SJSA1 (cell line): ENCODE data around the gene ME2. TPM values are rescaled to one million over a fixed set of nuclear protein-coding genes. Genes with fewer than 3 reads are reported as not detected.
"Not testable (repeated sequence)": the region's sequence is repeated elsewhere in the genome, so short reads cannot be mapped to it uniquely, and the experiment has no call there.

Experiments used
- DNase-seq, 2 experiments: peaks; one replicate each; pipeline ENCODE4 v3.0.0-alpha.2; 2015 to 2020; ENCODE audit warnings: low spot score in 2 of 2, low read depth in 1 of 2
- H3K27ac ChIP-seq: fragments of 250-450 bp; sonication (Bioruptor Pico); 2 replicates; pipeline ENCODE4 v1.5.1; 2020; ENCODE audit warnings: mild to moderate bottlenecking, moderate library complexity
- H3K27me3 ChIP-seq: fragments of 250-450 bp; sonication (Bioruptor Pico); replicated peaks from 2 replicates; pipeline ENCODE4 v1.5.1; 2020; ENCODE audit warnings: mild to moderate bottlenecking, moderate library complexity
- H3K36me3 ChIP-seq: fragments of 250-450 bp; sonication (Bioruptor Pico); 2 replicates; pipeline ENCODE4 v1.5.1; 2020; ENCODE audit warnings: mild to moderate bottlenecking
- H3K4me1 ChIP-seq: fragments of 250-450 bp; sonication (Bioruptor Pico); replicated peaks from 2 replicates; pipeline ENCODE4 v1.6.1; 2021; ENCODE audit warnings: mild to moderate bottlenecking
- H3K4me3 ChIP-seq: fragments of 250-450 bp; sonication (Bioruptor Pico); 2 replicates; pipeline ENCODE4 v1.5.1; 2020; ENCODE audit warnings: mild to moderate bottlenecking
- H3K9me3 ChIP-seq: fragments of 250-450 bp; sonication (Bioruptor Pico); replicated peaks from 2 replicates; pipeline ENCODE4 v1.5.1; 2020; ENCODE audit warnings: mild to moderate bottlenecking
- total RNA-seq: library from RNA; depleted of rRNA; stranded (reverse); fragments of >200 nt; shearing (Covaris generic); gene quantifications from 2 replicates; pipeline ENCODE4 v1.2.3, GENCODE V29; 2014; rRNA removed

The ME2 gene
- total RNA-seq, 1 experiment from 2014 or later: 49.2 TPM

DNA sequence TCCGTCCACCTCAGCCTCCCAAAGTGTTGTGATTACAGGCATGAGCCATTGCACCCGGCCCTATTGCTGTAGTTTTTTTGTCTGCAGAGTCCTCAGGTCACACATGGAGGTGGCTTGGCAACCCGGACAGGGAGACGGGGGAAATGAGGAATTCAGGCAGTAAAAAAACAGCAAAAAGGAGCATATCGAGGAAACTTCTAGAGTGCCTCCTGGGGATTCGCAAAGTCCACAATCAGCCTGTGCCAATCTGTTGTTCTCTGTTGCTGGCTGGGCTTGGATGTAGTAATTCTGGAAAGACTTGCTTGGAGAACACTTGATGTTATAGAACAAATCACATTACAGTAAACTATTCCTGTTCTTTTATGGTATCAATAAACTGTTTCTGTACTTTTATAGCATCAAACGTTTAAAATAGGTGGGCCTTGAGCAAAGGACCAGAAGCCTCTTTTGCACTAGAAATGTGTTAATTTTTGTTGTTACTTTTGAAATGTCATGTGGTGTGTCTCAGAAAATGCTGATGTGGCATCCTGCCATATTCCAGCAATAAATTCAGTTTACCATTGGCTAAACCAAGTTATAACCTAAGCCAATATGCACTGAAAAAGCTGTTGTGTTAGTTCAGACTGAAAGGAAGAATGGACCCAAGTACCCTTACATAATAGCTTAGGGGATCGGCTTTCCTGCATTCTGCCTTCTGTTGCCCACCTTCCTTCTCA lies 103.3 kb downstream of the ME2 start:
- H3K27me3 ChIP-seq: no peaks in the 10 kb centered on the region
- H3K36me3 ChIP-seq: peaks cover 25% of the 10 kb centered on the region
- H3K27ac ChIP-seq: no peak overlapping the region
- H3K4me3 ChIP-seq: no peak overlapping the region
- DNase-seq: no peak
- no peaks in the 10 kb centered on the region for H3K9me3 ChIP-seq
- peaks cover 7% of the 10 kb centered on the region for H3K4me1 ChIP-seq

DNA sequence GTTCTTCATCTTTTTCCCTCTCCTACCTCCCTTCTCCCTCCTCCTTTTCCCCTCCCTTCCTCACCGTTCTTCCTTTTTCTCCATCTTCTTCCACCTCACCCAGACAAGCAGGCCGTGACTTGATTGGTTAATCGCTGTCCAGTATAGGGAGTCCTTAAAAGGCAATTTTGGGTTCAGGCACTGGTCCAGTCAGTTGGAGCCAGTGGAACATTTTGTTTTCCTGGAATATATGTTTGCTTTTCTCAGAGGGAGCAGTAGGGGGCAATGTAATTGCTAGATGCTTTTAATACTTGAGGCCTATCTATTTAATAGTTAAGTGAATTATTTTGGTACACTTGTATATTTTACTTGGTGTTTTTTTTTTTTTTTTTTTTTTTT lies 103.9 kb downstream of the ME2 start:
- Histone ChIP-seq H3K4me3 (no peak overlapping the region), H3K27me3 (no peaks in the 10 kb centered on the region), H3K27ac (no peak overlapping the region), H3K36me3 (peaks cover 19% of the 10 kb centered on the region), H3K9me3 (no peaks in the 10 kb centered on the region), H3K4me1 (peaks cover 7% of the 10 kb centered on the region)
- DNase-seq: no peak

DNA sequence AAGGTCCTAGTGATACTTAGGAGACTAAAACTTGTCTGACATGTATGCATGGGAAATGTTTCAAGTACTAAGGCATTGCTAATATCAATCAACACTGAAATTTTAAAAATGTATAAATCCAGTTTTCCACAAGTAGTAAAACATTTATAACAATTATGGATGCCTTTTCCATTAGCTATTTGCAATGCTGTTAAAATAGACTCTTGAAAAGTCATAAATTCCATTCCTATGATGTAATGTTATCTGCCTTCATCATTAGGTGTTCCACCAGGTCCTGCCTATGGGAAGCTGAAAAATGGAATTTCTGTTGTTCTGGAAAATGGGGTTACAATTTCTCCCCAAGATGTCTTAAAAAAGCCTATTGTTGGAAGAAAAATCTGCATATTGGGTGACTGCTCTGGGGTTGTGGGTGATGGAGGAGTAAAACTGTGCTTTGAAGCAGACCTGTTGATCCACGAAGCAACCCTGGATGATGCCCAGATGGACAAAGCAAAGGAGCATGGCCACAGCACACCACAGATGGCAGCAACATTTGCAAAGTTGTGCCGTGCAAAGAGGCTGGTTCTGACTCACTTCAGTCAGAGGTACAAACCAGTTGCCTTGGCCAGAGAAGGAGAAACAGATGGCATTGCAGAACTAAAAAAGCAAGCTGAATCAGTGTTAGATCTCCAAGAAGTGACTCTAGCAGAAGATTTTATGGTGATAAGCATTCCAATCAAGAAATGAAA lies 107.6 kb downstream of the ME2 start:
- H3K27ac ChIP-seq: no peak overlapping the region
- H3K27me3 ChIP-seq: no peaks in the 10 kb centered on the region
- no peaks in the 10 kb centered on the region for H3K9me3 ChIP-seq
- H3K4me3 ChIP-seq: no peak overlapping the region
- no peak for DNase-seq
- H3K36me3 ChIP-seq: peaks cover 3% of the 10 kb centered on the region
- H3K4me1 ChIP-seq: peaks cover 7% of the 10 kb centered on the region

DNA sequence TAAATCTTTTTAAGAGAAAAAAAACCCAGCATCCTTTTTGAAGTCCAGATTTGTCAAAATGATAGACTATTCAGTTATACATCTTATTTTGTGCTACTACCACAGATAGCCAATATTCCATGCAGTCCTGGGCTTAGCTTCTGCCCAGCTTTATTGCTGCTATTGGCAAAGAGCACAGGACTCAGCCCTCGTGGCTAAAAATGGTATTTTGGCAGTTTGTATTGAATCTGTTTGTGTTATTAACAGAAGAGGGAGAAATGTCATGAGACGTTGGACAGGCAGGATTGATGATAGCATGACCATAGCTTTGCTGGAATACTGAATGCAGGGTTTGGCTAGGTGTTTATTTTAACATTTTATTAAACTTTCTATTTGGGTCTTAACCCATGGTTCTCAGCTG lies 108.3 kb downstream of the ME2 start:
- Histone ChIP-seq H3K36me3 (peaks cover 3% of the 10 kb centered on the region), H3K4me1 (peaks cover 7% of the 10 kb centered on the region), H3K27ac (no peak overlapping the region), H3K4me3 (no peak overlapping the region), H3K27me3 (no peaks in the 10 kb centered on the region), H3K9me3 (no peaks in the 10 kb centered on the region)
- no peak for DNase-seq

DNA sequence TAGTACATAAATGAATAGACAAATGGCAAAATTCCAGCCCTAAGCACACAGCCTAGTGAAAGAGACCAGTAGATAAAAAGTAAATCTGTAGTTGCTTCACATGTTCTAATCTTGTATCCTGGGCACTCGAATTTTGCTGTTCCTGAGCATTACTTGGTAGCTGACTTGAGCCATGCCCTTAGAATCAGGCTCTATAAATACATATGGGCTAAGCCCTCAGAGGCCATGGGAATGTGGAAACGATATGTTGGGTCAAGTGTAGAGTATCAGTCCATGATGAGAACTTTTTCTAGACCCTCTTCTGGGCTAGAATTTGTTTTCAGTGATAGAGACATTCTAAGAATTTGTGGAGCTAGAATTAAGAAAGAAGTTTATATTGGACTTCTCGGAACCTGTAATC lies 110.8 kb downstream of the ME2 start:
- Histone ChIP-seq H3K9me3 (no peaks in the 10 kb centered on the region), H3K4me1 (peaks cover 7% of the 10 kb centered on the region), H3K36me3 (no peaks in the 10 kb centered on the region; the same call in 1 of the 2 replicates), H3K27me3 (no peaks in the 10 kb centered on the region), H3K4me3 (no peak overlapping the region), H3K27ac (no peak overlapping the region)
- DNase-seq: no peak

DNA sequence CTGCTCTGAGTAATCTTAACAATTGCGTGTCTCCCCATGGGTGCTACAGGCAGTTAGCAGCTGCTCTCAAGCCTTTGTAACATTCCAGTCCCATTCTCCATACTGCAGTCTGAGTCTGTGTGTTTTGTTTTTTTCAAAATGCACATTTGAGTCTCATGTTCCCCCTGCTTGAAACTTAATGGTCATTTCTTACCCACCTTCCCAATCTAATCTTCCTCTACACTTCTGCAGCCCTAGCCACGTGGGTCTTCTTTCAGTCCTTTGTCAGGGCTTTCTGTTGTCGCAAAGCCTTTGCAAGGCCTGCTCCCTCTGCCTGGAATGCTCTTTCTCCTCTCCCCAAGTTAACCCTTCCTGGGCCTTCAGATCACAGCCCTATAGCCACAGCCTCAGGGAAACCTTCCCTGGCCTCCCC lies 113.4 kb downstream of the ME2 start:
- DNase-seq: no peak
- H3K27ac ChIP-seq: no peak overlapping the region
- no peak overlapping the region for H3K4me3 ChIP-seq
- no peaks in the 10 kb centered on the region for H3K9me3 ChIP-seq
- no peaks in the 10 kb centered on the region for H3K4me1 ChIP-seq
- H3K36me3 ChIP-seq: no peaks in the 10 kb centered on the region; the same call in 1 of the 2 replicates
- H3K27me3 ChIP-seq: no peaks in the 10 kb centered on the region

DNA sequence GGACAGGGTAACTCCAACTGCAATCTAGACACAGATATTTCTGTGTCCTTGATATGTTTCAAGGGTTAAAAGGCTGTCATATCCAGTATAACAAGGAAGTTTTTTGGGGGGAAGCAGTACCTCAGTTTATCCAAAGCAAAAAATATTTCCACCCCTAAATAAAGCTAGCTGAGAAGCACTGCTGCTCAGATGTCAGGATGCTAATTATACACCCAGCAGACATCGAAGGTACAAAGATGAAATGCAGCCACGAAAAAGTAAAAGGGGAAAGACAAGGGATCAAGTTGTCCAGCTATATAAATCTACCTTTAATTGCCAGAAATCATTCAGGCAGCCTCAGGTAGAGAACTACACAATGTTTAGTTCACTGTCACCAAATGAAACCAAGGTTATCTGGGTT lies 115.1 kb downstream of the ME2 start:
- H3K4me1 ChIP-seq: no peaks in the 10 kb centered on the region
- no peaks in the 10 kb centered on the region for H3K9me3 ChIP-seq
- H3K4me3 ChIP-seq: no peak overlapping the region
- DNase-seq: no peak
- H3K27ac ChIP-seq: no peak overlapping the region
- no peaks in the 10 kb centered on the region for H3K36me3 ChIP-seq
- H3K27me3 ChIP-seq: no peaks in the 10 kb centered on the region

DNA sequence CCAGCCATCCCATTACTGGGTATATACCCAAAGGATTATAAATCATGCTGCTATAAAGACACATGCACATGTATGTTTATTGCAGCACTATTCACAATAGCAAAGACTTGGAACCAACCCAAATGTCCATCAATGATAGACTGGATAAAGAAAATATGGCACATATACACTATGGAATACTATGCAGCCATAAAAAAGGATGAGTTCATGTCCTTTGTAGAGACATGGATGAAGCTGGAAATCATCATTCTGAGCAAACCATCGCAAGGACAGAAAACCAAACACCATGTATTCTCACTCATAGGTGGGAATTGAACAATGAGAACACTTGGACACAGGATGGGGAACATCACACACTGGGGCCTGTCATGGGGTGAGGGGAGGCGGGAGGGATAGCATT lies 124.3 kb downstream of the ME2 start:
- H3K4me1 ChIP-seq, H3K9me3 ChIP-seq, H3K27me3 ChIP-seq, H3K4me3 ChIP-seq, H3K27ac ChIP-seq, H3K36me3 ChIP-seq, DNase-seq: not testable (repeated sequence)

Other genes starting within 250 kb of the ME2 start
- gene MRO, start 59.1 kb upstream of the ME2 start, total RNA-seq: 0.03 TPM in 1 of 2 replicates, not detected in the other
- 6.1 and 8.2 TPM in 2 replicates for gene ELAC1, start 88.9 kb downstream of the ME2 start, total RNA-seq
- 121 and 138 TPM in 2 replicates for gene SMAD4, start 151.1 kb downstream of the ME2 start, total RNA-seq